ENCODE data around the gene PDE2A. TPM values are rescaled to one million over a fixed set of nuclear protein-coding genes. Genes with fewer than 3 reads are reported as not detected.

PDE2A gene
- total and polyA plus RNA-seq, 2 of the 4 experiments (the other 2 are of a cell fraction): 0.02 TPM; not detected in 1

DNA sequence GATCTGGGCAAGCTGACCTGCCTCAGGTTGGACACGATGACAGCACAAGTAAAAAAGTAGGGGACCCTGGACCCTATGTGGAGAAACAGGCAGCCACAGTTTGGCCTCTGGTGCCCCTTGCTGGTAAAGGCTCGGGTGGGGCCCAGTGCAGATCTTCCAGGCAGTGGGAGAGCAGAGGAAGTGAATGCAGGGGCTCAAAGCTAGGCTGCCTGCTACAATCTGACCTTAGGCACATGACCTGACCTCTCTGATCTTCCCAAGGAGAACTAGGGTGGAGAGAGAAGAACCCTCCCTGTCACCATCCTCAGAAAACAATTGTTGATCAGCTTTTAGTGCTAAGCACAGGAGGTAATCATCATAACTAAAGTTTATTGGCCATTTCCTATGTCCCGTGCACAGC, 76.5 kb downstream of the PDE2A start:
- no peaks in the 10 kb centered on the region for H3K36me3 ChIP-seq (ENCODE audit: control insufficient read depth, insufficient read depth, low read length)
- DNase-seq (no peak), ATAC-seq (ENCODE audit: low read depth) (no peak)
- intact Hi-C loops (cut with micrococcal nuclease) (no loop called here), dilution Hi-C loops (cut with HindIII; ENCODE audit: low sequenced_read_pairs, unreplicated experiment) (no loop called here), in situ Hi-C loops (cut with MboI; ENCODE audit: low sequenced_read_pairs) (no loop called here)
- no peak overlapping the region for H3K9ac ChIP-seq (ENCODE audit: low read depth, low read length)
- 40% methylated on average over 1 of the region's 3 CpGs; no CpG with 5 or more reads in 1 of the 2 experiments for WGBS, 2 experiments (ENCODE audit: extremely low coverage in 2 of 2, insufficient read length in 1 of 2)
- no peaks in the 10 kb centered on the region for H3K9me1 ChIP-seq (ENCODE audit: insufficient read depth, low read length)
- no TSS peak for BruUV-seq (replicated peaks)
- no peak overlapping the region for H2BK120ac ChIP-seq (ENCODE audit: low read depth, low read length)
- H3K9me3 ChIP-seq (ENCODE audit: control insufficient read depth, insufficient read depth, low read length): no peaks in the 10 kb centered on the region
- no peak overlapping the region for H3K4me2 ChIP-seq (ENCODE audit: low read depth, low read length)
- no peak overlapping the region for H3K18ac ChIP-seq (ENCODE audit: low read depth, low read length)
- CTCF ChIA-PET: no interaction called here
- no peak overlapping the region for H3K56ac ChIP-seq (ENCODE audit: extremely low read depth, insufficient read depth, low read length)
- no peak overlapping the region for H3K4me3 ChIP-seq (ENCODE audit: insufficient read depth, low read depth, low read length)
- no peak overlapping the region for H2AFZ ChIP-seq (replicated peaks; ENCODE audit: low read length, poor library complexity)
- H3K79me1 ChIP-seq (ENCODE audit: low read depth in 1 of 2, low read length in 2 of 2): no peaks in the 10 kb centered on the region
- POLR2A ChIA-PET (ENCODE audit: unreplicated experiment): no interaction called here
- no peak overlapping the region for H2AK9ac ChIP-seq (replicated peaks; ENCODE audit: low read depth, low read length, poor library complexity)
- no peak overlapping the region for H3K23ac ChIP-seq (ENCODE audit: low read depth, low read length)
- no peak overlapping the region for H4K91ac ChIP-seq (ENCODE audit: insufficient read depth, low read depth, low read length)
- no peak overlapping the region for H2BK20ac ChIP-seq (ENCODE audit: low read depth, low read length)
- no peak overlapping the region for H2BK15ac ChIP-seq (ENCODE audit: low read depth, low read length)
- no peak overlapping the region for H2AK5ac ChIP-seq (ENCODE audit: low read depth, low read length)
- no peak overlapping the region for H4K8ac ChIP-seq (ENCODE audit: low read depth in 2 of 2, low read length in 2 of 2)
- H3K4ac ChIP-seq (ENCODE audit: low read depth, low read length): no peak overlapping the region
- peaks cover 84% of the 10 kb centered on the region for H3K27me3 ChIP-seq (ENCODE audit: control insufficient read depth, insufficient read depth, low read length)
- no peak overlapping the region for H4K5ac ChIP-seq (ENCODE audit: low read depth, low read length)
- H3K27ac ChIP-seq (ENCODE audit: insufficient read depth, low read length): no peak overlapping the region
- H2BK5ac ChIP-seq (ENCODE audit: low read depth, low read length, poor library complexity, severe bottlenecking): no peak overlapping the region
- H3K4me1 ChIP-seq (ENCODE audit: control insufficient read depth, insufficient read depth, low read length): no peaks in the 10 kb centered on the region
- no peak overlapping the region for H3K14ac ChIP-seq (replicated peaks; ENCODE audit: low read depth, low read length)
- 0 out of 2 replicates have a peak, but pooled peaks cover 4% of the 10 kb centered on the region for H4K20me1 ChIP-seq (ENCODE audit: insufficient read depth, low read length)
- TF ChIP-seq POLR2A (IDR thresholded peaks at IDR 0.05; ENCODE audit: low read depth, low read length) (no peak), MAZ (IDR thresholded peaks at IDR 0.05; ENCODE audit: borderline replicate concordance, low read depth, low read length) (no peak), SMC3 (IDR thresholded peaks at IDR 0.05; ENCODE audit: low read depth, low read length) (no peak), RCOR1 (IDR thresholded peaks at IDR 0.05; ENCODE audit: insufficient replicate concordance, low read length) (no peak), CTCF (conservative IDR thresholded peaks at IDR 0.05; ENCODE audit: low read depth, low read length) (no peak), NFE2L2 (IDR thresholded peaks at IDR 0.05; ENCODE audit: low read depth, low read length) (no peak), CEBPB (IDR thresholded peaks at IDR 0.05; ENCODE audit: low read depth, low read length) (no peak), RFX5 (IDR thresholded peaks at IDR 0.05; ENCODE audit: low read depth, low read length) (no peak), RAD21 (IDR thresholded peaks at IDR 0.05; ENCODE audit: low read length) (no peak), BHLHE40 (IDR thresholded peaks at IDR 0.05; ENCODE audit: low read depth, low read length) (no peak), FOS (IDR thresholded peaks at IDR 0.05; ENCODE audit: low read depth, low read length) (no peak), MAFK (IDR thresholded peaks at IDR 0.05; ENCODE audit: low read depth, low read length) (no peak), CHD1 (IDR thresholded peaks at IDR 0.05; ENCODE audit: low read depth, low read length) (no peak)
- TF ChIP-seq, protein P1, sequence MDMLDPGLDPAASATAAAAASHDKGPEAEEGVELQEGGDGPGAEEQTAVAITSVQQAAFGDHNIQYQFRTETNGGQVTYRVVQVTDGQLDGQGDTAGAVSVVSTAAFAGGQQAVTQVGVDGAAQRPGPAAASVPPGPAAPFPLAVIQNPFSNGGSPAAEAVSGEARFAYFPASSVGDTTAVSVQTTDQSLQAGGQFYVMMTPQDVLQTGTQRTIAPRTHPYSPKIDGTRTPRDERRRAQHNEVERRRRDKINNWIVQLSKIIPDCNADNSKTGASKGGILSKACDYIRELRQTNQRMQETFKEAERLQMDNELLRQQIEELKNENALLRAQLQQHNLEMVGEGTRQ (IDR thresholded peaks at IDR 0.05; ENCODE audit: low read depth, low read length): no peak

Measured in IMR-90 (cell line).